ENCODE data around the gene PAX4.

GRCh38 chr7:127608446-127608845 lies 9.5 kb downstream of the PAX4 start:
- no peak for TF ChIP-seq CTCF (IDR thresholded peaks at IDR 0.05 in 4 of 5, conservative IDR thresholded peaks at IDR 0.05 in 1 of 5)
- TF ChIP-seq POLR2A (IDR thresholded peaks at IDR 0.05), result no peak

Data from gastrocnemius medialis (tissue), 4 donors.